Gastroesophageal sphincter (tissue), 4 donors: Measurements from ENCODE around the gene PDGFB. TPM values are rescaled to one million over a fixed set of nuclear protein-coding genes. Genes with fewer than 3 reads are reported as not detected.
A peak's percentile ranks its signal among the peaks of the same experiment; 100 is the strongest.

Experiments used
- ATAC-seq: fragments of 150-250 bp; one replicate; pipeline ENCODE4 v1.9.1; 2016; ENCODE audit warnings: mild to moderate bottlenecking, moderate library complexity
- H3K27ac ChIP-seq, 4 donors: fragments of 200-600 bp; sonication (generic) in 3 of 4; 1 replicate in 3 of 4; 2 replicates in 1 of 4; pipeline ENCODE4 v1.5.1; 2016 to 2019
- H3K27me3 ChIP-seq: fragments of 200-600 bp; sonication (generic); one replicate; pipeline ENCODE4 v1.5.1; 2019
- H3K36me3 ChIP-seq, 2 donors: fragments of 200-600 bp; sonication (generic); one replicate each; pipeline ENCODE4 v1.5.1; 2019; ENCODE audit warnings: control low read depth in 1 of 2
- H3K4me1 ChIP-seq, 3 donors: fragments of 200-600 bp; sonication (generic); 1 replicate in 2 of 3; 2 replicates in 1 of 3; pipeline ENCODE4 v1.5.1; 2016 to 2019; ENCODE audit warnings: control low read depth in 2 of 3
- H3K4me3 ChIP-seq, 2 donors: fragments of 200-600 bp; sonication (generic); one replicate each; pipeline ENCODE4 v1.5.1; 2019; ENCODE audit warnings: mild to moderate bottlenecking in 1 of 2, moderate library complexity in 1 of 2
- H3K9me3 ChIP-seq, 3 donors: fragments of 200-600 bp; sonication (generic); one replicate each; pipeline ENCODE4 v1.5.1; 2017 to 2019; ENCODE audit warnings: control low read depth in 2 of 3
- EP300 ChIP-seq: sonication (generic); formaldehyde crosslinking; IDR thresholded peaks from one replicate; pipeline ENCODE4 v1.6.1; 2017; ENCODE audit warnings: antibody characterized with exemption, mild to moderate bottlenecking
- POLR2A ChIP-seq, 2 donors: fragments of 450-650 bp; IDR thresholded peaks; one replicate each; pipeline ENCODE4 v1.6.1; 2017; ENCODE audit warnings: antibody characterized with exemption in 2 of 2, mild to moderate bottlenecking in 2 of 2, moderate library complexity in 1 of 2
- POLR2AphosphoS5 ChIP-seq: sonication (generic); formaldehyde crosslinking; IDR thresholded peaks from one replicate; pipeline ENCODE4 v1.6.1; 2017; ENCODE audit warnings: antibody characterized with exemption
- WGBS, 2 donors: methylation state at CpG; one replicate each; pipeline ENCODE4 v1.1.5; 2018; ENCODE audit warnings: low coverage in 1 of 2; 5-methylcytosine and 5-hydroxymethylcytosine counted together
- total RNA-seq, 4 donors: library from RNA; depleted of rRNA; stranded (reverse); fragments of >200 nt; gene quantifications; one replicate each; pipeline ENCODE4 v1.1.0, GENCODE V29; 2016
- TF ChIP-seq, protein P1 (sequence below), 4 experiments: fragments of 200-600 bp in 2 of 4; fragments of 450-650 bp in 2 of 4; sonication (generic) in 1 of 4; IDR thresholded peaks; one replicate each; pipeline ENCODE4 v1.5.1; 2017 to 2019; ENCODE audit warnings: antibody characterized with exemption in 4 of 4, mild to moderate bottlenecking in 2 of 4, moderate library complexity in 2 of 4

PDGFB gene
- total RNA-seq, 4 donors from 2014 or later: 7.1 to 27.9 (median 15.1) TPM

DNA sequence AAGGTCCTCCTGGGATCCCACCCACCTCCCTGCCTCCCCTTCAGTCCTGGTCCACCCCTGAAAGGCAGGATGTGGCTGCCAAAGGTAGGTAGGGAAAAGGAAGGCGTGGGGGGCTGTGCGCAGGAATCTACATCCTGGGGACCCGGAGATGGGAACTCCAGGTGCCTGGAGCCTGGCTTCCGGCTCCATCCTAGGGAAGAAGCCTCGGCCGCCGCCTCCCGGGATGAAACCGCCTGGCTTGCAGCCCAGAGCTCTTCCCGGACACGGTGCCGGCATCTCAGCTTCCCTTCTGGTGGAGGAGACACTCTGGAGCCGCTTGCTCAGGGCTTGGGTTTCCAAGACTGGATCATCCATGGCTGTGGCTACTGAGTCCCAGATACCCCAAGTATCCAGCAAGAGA, 33.3 kb upstream of the PDGFB start:
- no peak for TF ChIP-seq POLR2AphosphoS5
- TF ChIP-seq EP300: no peak
- no peak for TF ChIP-seq POLR2A (IDR thresholded peaks at IDR 0.05)
- TF ChIP-seq, protein P1, sequence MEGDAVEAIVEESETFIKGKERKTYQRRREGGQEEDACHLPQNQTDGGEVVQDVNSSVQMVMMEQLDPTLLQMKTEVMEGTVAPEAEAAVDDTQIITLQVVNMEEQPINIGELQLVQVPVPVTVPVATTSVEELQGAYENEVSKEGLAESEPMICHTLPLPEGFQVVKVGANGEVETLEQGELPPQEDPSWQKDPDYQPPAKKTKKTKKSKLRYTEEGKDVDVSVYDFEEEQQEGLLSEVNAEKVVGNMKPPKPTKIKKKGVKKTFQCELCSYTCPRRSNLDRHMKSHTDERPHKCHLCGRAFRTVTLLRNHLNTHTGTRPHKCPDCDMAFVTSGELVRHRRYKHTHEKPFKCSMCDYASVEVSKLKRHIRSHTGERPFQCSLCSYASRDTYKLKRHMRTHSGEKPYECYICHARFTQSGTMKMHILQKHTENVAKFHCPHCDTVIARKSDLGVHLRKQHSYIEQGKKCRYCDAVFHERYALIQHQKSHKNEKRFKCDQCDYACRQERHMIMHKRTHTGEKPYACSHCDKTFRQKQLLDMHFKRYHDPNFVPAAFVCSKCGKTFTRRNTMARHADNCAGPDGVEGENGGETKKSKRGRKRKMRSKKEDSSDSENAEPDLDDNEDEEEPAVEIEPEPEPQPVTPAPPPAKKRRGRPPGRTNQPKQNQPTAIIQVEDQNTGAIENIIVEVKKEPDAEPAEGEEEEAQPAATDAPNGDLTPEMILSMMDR (IDR thresholded peaks at IDR 0.05): no peak
- whole genome bisulfite sequencing, 2 donors: no CpG with 5 or more reads among the region's 13 CpGs
- no peak for ATAC-seq

DNA sequence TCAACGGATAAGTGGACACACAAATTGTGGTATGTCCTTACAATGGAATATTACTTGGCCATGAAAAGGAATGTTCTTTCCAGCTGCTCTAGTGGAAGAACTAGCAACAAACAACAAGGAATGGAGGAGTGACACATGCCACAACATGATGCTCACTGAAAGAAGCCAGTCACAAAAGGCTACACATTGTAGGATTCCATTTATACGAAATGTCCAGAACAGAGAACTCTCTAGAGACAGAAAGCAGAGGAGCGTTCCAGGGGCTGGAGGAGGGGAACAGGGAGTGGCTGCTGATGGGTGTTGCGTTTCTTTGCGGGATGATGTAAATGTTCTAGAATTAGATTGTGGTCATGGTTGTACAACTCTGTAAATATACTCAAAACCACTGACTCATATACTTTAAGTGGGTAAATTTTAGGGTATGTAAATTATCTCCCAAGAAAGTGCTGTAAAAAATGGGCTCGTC, 32.4 kb upstream of the PDGFB start:
- 69 to 86% methylated on average over 5 to 6 of the region's 6 CpGs for WGBS, 2 donors
- Histone ChIP-seq H3K9me3 (peaks cover 0 to 6% (median 0%) of the 10 kb centered on the region in 3 donors), H3K27ac (no peak overlapping the region), H3K4me3 (no peak overlapping the region), H3K27me3 (peaks cover 9% of the 10 kb centered on the region), H3K4me1 (peaks cover 0 to 1% (median 0%) of the 10 kb centered on the region in 3 donors), H3K36me3 (no peaks in the 10 kb centered on the region)
- TF ChIP-seq POLR2AphosphoS5 (no peak), POLR2A (IDR thresholded peaks at IDR 0.05) (no peak), EP300 (no peak)
- TF ChIP-seq, protein P1 (IDR thresholded peaks at IDR 0.05): no peak
- ATAC-seq: peak; percentile 19

More for the DNA sequence above, 33.3 kb upstream of the PDGFB start:
- H3K9me3 ChIP-seq: peaks cover 0 to 6% (median 0%) of the 10 kb centered on the region in 3 donors
- peaks cover 0 to 10% (median 0%) of the 10 kb centered on the region in 3 donors for H3K4me1 ChIP-seq
- H3K4me3 ChIP-seq: no peak overlapping the region
- H3K27ac ChIP-seq: peak overlapping the region in 1 of 4 donors; percentile 9
- H3K27me3 ChIP-seq: peaks cover 9% of the 10 kb centered on the region
- H3K36me3 ChIP-seq: no peaks in the 10 kb centered on the region

GRCh38 chr22:39276440-39277141, 31.8 kb upstream of the PDGFB start:
- no peaks in the 10 kb centered on the region for H3K36me3 ChIP-seq
- TF ChIP-seq EP300: no peak
- no peak for TF ChIP-seq POLR2A (IDR thresholded peaks at IDR 0.05)
- TF ChIP-seq POLR2AphosphoS5: no peak
- TF ChIP-seq, protein P1 (IDR thresholded peaks at IDR 0.05): no peak
- 85 to 86% methylated on average over 9 to 11 of the region's 12 CpGs for WGBS, 2 donors

DNA sequence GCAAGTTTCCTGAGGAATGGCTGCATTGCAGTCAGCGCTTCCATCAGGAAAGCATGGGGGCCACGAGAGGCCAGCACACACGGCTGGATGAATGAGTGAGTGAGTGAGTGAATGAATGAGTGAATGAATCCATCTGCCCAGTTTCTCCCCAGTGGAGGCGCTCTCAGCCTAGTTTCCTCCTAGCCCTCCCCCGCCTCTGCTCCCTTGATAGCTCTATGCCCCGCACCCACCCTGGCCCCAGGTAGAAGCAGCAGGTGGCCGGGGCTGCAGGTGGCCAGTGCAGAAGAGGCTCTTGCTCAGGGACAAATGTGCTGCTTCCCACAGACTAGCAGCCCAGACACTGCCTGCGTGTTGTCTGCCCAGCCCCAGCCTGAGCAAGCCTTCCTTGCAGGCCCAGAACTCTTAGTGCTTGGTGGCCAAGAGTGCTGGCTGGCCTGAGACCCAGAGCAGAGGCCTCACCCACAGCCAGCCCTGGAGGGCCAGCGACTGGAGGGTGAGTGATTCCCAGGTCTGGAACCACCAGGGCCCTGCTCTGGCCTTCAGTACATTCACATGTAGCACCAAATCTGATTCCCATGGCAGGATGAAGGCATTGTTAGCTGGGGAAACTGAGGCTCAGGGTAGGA, 31.1 kb upstream of the PDGFB start:
- TF ChIP-seq EP300 (no peak), POLR2A (IDR thresholded peaks at IDR 0.05) (no peak), POLR2AphosphoS5 (no peak)
- TF ChIP-seq, protein P1 (IDR thresholded peaks at IDR 0.05): no peak
- no peak for ATAC-seq
- 61 to 76% methylated on average over 2 to 3 of the region's 9 CpGs for WGBS, 2 donors
- H3K4me3 ChIP-seq: no peak overlapping the region
- peaks cover 9% of the 10 kb centered on the region for H3K27me3 ChIP-seq
- H3K4me1 ChIP-seq: no peaks in the 10 kb centered on the region
- H3K9me3 ChIP-seq: peaks cover 0 to 6% (median 0%) of the 10 kb centered on the region in 3 donors
- no peak overlapping the region for H3K27ac ChIP-seq
- no peaks in the 10 kb centered on the region for H3K36me3 ChIP-seq

More at GRCh38 chr22:39276440-39277141, 31.8 kb upstream of the PDGFB start:
- Histone ChIP-seq H3K27me3 (peaks cover 9% of the 10 kb centered on the region), H3K4me3 (no peak overlapping the region), H3K27ac (no peak overlapping the region), H3K9me3 (peaks cover 0 to 6% (median 0%) of the 10 kb centered on the region in 3 donors), H3K4me1 (no peaks in the 10 kb centered on the region)
- ATAC-seq: no peak
